IPS DF 4.7 (cell line): ENCODE results near the gene RCOR1.
"Not testable (repeated sequence)": the region's sequence is repeated elsewhere in the genome, so short reads cannot be mapped to it uniquely, and the experiment has no call there.

Experiments
- DNase-seq: peaks from one replicate; pipeline ENCODE4 v3.0.0-alpha.2; 2013; ENCODE audit warnings: low spot score; ENCODE audit errors: extremely low read depth

RCOR1 gene

DNA sequence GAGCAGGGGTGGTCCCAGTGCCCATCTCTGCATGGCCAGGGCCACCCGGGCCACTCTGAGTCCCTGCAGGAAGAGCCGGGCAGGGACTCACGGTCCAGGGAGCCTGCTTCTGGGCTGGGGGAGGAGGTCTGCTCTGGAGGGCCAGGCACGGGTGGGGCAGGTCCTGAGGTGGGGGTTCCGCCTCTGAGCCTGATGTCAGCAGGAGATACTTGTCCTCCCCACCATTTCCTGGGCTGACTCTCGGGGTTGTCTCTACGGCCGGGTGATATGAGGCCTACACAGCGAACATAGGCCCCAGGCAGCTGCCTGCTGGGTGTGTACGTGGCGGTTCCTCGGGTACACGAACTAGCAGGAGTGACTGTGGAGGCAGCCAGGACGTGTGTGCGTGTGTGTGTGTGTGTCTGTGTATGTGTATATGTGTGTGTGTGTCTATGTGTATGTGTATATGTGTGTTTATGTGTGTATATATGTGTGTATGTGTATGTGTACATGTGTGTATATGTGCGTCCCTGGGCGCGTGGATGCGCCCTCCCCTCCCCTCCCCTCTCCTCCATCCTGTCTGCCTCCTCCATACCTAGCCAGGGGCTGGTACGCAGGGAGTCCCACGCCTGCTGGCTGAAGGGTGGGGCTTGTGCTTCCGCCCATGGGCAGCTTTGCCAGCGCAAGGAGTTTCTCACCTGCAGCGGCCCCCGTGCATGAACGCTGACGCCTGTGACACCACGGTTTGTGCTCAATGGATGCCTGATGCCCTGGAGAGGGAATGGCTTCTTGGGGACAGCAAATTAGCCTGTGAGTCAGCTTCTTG lies 154.4 kb downstream of the RCOR1 start:
- no peak for DNase-seq

DNA sequence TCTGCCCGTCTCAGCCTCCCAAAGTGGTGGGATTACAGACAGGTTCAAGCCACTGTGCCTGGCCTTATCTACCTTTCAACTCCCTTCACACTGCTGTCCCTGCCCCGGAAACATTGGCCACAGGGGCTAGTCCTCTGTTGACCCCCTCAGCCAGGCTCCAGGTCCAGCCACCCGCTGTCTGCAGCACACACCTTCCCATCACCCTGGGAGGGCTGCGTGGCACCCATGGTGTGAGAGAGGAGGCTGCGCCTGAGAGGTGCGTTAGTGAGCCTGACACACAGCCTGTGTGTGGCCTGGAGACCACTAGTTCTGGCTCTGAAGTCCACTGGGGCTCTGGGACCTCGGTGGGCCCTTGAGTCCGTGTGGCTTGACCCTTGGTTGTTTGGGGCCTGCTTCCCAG lies 156.4 kb downstream of the RCOR1 start:
- no peak for DNase-seq

- no peak for DNase-seq
Observed at GRCh38 chr14:102749393-102750305, 157.2 kb downstream of the RCOR1 start.

DNA sequence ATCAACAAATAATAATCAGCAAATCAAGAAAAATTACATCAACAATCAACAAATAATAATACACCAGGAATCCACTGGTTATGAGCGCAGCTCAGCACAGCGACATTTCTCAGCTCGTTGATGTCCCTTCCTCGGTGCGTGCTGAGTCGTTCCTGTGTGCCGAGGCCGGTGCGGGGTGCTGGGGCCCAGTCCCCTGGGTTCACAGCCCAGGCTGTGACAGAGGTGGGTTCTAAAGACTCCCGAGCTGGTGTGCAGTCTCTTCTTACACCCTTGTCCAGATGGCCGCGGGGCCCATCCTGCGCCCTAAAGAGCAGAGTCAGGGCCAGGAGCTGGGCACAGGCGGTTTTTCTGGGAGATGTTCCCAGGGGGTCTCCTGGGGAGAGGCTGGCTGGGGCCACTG lies 157.9 kb downstream of the RCOR1 start:
- DNase-seq: no peak

- DNase-seq: no peak
Observed at GRCh38 chr14:102751088-102751487, 158.6 kb downstream of the RCOR1 start.

- DNase-seq: no peak
Observed at GRCh38 chr14:102752239-102752847, 159.9 kb downstream of the RCOR1 start.

- DNase-seq: no peak
Observed at GRCh38 chr14:102754370-102755262, 162.2 kb downstream of the RCOR1 start.

- DNase-seq: no peak
Observed at GRCh38 chr14:102757646-102758045, 165.2 kb downstream of the RCOR1 start.

DNA sequence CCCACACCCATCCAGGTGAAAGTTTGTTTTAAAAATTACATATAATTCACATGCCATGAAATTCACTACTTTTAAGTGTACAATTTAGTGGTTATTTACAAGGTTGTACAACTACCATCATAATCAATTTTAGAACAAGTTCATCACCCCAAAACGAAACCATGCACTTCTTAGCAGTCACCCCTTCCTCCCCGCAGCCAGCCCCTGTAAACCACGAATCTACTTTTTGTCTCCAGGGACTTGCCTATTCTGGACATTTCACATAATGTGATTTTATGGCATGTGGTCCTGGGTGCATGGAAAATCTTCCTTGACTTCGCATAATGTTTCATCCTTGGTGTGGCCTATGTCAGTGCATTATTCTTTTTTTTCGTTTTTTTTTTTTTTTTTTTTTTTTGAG lies 165.6 kb downstream of the RCOR1 start:
- no peak for DNase-seq

DNA sequence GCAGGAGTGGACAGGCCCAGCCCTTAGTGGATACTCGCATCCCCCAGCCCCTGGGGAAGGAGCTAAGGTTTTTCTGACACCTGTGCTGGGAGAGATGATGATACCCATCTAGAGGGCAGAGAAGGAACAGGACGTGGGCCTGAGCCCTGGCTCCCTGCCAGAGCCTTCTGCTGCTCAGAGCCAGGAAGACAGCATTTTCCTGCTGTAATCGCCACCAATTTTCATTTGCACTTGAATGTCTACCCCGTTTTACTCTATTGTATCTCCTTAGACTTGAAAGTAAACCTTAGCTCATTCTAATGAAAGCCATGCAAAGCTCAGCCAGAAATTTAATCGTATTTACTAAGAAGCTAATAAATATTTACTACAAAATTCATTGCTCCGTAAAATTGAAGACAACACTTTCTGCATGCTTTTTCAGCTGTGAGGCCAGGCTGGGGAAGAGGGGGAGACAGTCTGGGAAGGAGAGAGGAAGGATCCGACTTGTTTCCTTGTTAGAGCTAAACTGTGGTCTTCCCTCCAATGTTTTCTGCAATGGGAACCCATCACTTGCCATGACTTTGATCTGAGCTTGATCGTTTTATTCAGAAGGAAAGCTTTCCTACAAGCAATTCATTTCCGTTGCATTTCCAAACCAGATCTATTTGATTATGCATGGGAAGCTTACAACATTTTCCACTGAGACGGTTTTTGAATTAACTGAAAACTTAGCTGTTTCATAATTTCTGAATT lies 167.2 kb downstream of the RCOR1 start:
- no peak for DNase-seq

DNA sequence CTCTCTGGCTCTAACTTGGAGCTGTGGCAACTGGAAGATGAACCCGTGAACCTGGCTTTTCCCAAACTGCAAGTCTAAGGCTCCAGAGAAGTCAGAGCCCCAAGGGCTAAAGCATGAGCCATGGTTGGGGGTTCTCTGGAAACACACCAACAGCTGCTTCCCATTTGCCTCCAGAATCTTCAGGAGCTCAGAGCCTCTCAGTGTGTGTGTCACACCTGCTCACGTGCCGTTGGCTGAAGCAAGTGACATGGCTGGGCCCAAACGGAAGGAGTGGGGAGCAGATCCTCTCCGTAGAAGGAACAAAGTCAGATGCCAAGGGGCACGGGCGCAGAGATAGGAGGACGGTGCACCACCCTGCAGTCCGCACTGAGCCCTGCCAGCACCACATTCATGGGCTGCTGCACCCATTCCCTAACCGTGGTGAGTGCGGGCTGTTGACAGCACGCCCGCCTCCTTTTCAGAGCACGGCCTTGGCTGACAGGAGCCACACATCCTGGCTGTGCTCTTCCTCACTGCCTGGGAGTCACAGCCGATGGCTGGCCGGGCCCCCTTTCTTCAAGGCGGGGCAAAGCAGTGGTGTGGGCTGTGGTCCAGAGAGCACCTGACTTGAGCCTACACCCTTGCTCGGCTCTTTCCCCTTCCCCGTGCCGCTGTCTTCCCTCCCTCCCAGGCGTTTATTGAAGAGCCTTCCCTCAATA lies 168.2 kb downstream of the RCOR1 start:
- no peak for DNase-seq

GRCh38 chr14:102761206-102761605 lies 168.8 kb downstream of the RCOR1 start:
- DNase-seq: no peak

- DNase-seq: no peak
Observed at GRCh38 chr14:102764220-102764671, 171.8 kb downstream of the RCOR1 start.

DNA sequence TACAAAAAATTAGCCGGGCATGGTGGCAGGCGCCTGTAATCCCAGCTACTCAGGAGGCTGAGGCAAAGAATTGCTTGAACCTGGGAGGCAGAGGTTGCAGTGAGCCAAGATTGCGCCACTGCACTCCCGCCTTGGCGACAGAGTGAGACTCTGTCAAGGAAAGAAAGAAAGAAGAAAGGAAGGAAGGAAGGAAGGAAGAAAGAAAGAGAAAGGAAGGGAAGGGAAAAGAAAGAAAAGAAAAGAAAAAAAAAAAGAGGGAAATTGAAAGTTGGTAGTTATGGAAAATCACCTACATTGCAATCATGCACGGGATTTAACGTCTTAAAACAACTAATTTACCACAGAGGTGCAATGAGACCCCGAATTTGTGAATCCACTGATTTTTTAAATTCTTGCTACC lies 173.3 kb downstream of the RCOR1 start:
- not testable (repeated sequence) for DNase-seq

GRCh38 chr14:102768223-102769048 lies 176.0 kb downstream of the RCOR1 start:
- DNase-seq: no peak

DNA sequence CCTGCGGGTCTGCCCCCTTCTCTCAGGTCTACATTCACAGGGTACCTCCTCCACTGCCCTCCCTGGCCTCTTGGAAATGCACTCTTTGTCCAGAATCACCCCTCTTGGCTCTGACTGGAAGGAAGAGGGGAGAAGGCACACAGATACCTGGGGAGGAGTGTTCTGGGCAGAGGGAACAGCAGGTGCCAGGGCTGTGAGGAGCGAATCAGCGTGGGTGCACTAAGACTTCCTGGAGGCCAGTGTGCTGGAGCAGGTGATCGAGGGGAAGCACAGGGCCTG lies 176.5 kb downstream of the RCOR1 start:
- DNase-seq: no peak

GRCh38 chr14:102770147-102771123 lies 178.0 kb downstream of the RCOR1 start:
- no peak for DNase-seq

- DNase-seq: no peak
Observed at GRCh38 chr14:102771144-102771543, 178.7 kb downstream of the RCOR1 start.
